BJ (cell line): Measurements from ENCODE around the gene ELMO2. TPM values are rescaled to one million over a fixed set of nuclear protein-coding genes. Genes with fewer than 3 reads are reported as not detected.

Experiments used
- CTCF ChIA-PET: fragments of 350-600 bp; formaldehyde crosslinking; extraction: SDS; loops from one replicate; lab custom pipeline; 2021; ENCODE audit warnings: antibody characterized with exemption, inconsistent platforms; lab: Yijun Ruan, JAX
- POLR2A ChIA-PET: fragments of 300-600 bp; sonication (Branson Sonifier 250); formaldehyde crosslinking; extraction: SDS; loops from one replicate; lab custom pipeline; 2021; ENCODE audit warnings: antibody characterized with exemption; lab: Charles Lee
- DNase-seq: peaks from one replicate; pipeline ENCODE4 v3.0.0-alpha.2; 2011; ENCODE audit warnings: low read depth
- H3K27me3 ChIP-seq: 2 replicates; pipeline ENCODE4 v1.6.0; 2011; ENCODE audit warnings: low read length; ENCODE audit not compliant: control insufficient read depth, insufficient read depth
- H3K36me3 ChIP-seq: 2 replicates; pipeline ENCODE4 v1.5.1; 2011; ENCODE audit warnings: low read length; ENCODE audit not compliant: control insufficient read depth, insufficient read depth
- H3K4me3 ChIP-seq: 2 replicates; pipeline ENCODE4 v1.5.1; 2011; ENCODE audit warnings: low read depth, mild to moderate bottlenecking, control low read depth, low read length
- polyA plus RNA-seq: library from polyadenylated mRNA; depleted of rRNA; stranded (reverse); fragments of >200 nt; gene quantifications from 2 replicates; pipeline ENCODE4 v1.2.3, GENCODE V29; 2011; rRNA removed
- TF ChIP-seq, protein P1 (sequence below): IDR thresholded peaks from 2 replicates; pipeline ENCODE4 v1.5.1; 2011; ENCODE audit warnings: low read depth, mild to moderate bottlenecking, control low read depth, inconsistent platforms, low read length, moderate library complexity; ENCODE audit not compliant: insufficient read depth

ELMO2 gene
- polyA plus RNA-seq, 1 experiment = 62.2 TPM

GRCh38 chr20:46316984-46317684 lies 89.3 kb downstream of the ELMO2 start:
- CTCF ChIA-PET = interaction anchor here (1.3 kb wide), 1 partner anchor 33 kb away, joined by 3 read pairs; no protein-coding TSS in a partner anchor
- no peak overlapping the region for H3K4me3 ChIP-seq
- H3K27me3 ChIP-seq = peaks cover 32% of the 10 kb centered on the region
- no peaks in the 10 kb centered on the region for H3K36me3 ChIP-seq
- DNase-seq = no peak
- POLR2A ChIA-PET = no interaction called here
- TF ChIP-seq, protein P1, sequence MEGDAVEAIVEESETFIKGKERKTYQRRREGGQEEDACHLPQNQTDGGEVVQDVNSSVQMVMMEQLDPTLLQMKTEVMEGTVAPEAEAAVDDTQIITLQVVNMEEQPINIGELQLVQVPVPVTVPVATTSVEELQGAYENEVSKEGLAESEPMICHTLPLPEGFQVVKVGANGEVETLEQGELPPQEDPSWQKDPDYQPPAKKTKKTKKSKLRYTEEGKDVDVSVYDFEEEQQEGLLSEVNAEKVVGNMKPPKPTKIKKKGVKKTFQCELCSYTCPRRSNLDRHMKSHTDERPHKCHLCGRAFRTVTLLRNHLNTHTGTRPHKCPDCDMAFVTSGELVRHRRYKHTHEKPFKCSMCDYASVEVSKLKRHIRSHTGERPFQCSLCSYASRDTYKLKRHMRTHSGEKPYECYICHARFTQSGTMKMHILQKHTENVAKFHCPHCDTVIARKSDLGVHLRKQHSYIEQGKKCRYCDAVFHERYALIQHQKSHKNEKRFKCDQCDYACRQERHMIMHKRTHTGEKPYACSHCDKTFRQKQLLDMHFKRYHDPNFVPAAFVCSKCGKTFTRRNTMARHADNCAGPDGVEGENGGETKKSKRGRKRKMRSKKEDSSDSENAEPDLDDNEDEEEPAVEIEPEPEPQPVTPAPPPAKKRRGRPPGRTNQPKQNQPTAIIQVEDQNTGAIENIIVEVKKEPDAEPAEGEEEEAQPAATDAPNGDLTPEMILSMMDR = no peak

Other genes with a start within 250 kb of the ELMO2 start
- gene CDH22, start 98.1 kb downstream of the ELMO2 start, polyA plus RNA-seq = not detected in 2 replicates
- gene ZNF334, start 106.9 kb upstream of the ELMO2 start, polyA plus RNA-seq = 0.93 and 1.8 TPM in 2 replicates
- gene OCSTAMP, start 144.0 kb upstream of the ELMO2 start, polyA plus RNA-seq = not detected in 2 replicates
- 3.5 and 3.7 TPM in 2 replicates for gene SLC13A3, start 244.8 kb upstream of the ELMO2 start, polyA plus RNA-seq